GM12875 (cell line): ENCODE measurements around the gene KIF1A.

Source experiments
- H3K4me3 ChIP-seq: one replicate; pipeline ENCODE4 v1.5.1; 2011; ENCODE audit warnings: low read depth, low read length, control low read depth
- TF ChIP-seq, protein P1 (sequence below): IDR thresholded peaks from 2 replicates; pipeline ENCODE4 v1.5.1; 2011; ENCODE audit warnings: low read depth, mild to moderate bottlenecking, control low read depth, inconsistent platforms, low read length, moderate library complexity, borderline replicate concordance; ENCODE audit not compliant: insufficient read depth

KIF1A gene

GRCh38 chr2:240762971-240763370 lies 57.0 kb downstream of the KIF1A start:
- TF ChIP-seq, protein P1, sequence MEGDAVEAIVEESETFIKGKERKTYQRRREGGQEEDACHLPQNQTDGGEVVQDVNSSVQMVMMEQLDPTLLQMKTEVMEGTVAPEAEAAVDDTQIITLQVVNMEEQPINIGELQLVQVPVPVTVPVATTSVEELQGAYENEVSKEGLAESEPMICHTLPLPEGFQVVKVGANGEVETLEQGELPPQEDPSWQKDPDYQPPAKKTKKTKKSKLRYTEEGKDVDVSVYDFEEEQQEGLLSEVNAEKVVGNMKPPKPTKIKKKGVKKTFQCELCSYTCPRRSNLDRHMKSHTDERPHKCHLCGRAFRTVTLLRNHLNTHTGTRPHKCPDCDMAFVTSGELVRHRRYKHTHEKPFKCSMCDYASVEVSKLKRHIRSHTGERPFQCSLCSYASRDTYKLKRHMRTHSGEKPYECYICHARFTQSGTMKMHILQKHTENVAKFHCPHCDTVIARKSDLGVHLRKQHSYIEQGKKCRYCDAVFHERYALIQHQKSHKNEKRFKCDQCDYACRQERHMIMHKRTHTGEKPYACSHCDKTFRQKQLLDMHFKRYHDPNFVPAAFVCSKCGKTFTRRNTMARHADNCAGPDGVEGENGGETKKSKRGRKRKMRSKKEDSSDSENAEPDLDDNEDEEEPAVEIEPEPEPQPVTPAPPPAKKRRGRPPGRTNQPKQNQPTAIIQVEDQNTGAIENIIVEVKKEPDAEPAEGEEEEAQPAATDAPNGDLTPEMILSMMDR, result no peak
- no peak overlapping the region for H3K4me3 ChIP-seq

- TF ChIP-seq, protein P1, result no peak
- H3K4me3 ChIP-seq, result no peak overlapping the region
Measured at GRCh38 chr2:240762249-240762648, 57.8 kb downstream of the KIF1A start.

DNA sequence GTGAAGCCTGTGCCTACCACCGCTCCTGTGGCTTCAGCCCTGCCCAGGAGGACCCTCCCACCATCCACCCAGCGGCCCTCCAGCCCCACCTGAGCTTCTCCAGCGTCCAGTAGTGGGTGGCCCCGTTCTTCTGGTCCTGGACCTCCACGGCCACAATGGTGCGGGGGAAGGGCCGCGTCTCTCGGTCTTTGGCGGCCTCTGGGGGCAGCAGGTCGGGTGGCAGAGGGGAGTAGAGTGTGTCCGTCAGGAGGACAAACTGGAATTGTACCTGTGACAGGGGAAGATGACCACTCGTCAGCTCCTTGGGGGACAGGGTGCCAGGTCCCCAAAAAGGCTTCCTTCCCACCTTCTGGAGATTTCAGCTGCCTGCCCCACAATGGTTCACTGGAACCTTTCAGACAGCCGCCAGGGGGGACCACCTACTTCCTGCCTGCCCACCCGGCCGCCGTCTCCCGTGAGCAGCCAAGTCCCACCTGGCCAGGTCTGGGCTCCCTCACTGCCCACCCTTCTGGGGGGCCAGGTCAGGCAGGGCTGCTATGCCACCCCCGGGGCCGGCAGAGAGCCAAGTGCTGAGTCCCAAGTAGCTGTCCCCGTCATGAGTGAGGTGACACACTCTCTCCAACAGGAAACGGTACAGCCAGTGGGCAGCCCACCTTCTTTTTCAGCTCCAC lies 59.3 kb downstream of the KIF1A start:
- H3K4me3 ChIP-seq, result no peak overlapping the region
- TF ChIP-seq, protein P1, result no peak

GRCh38 chr2:240760121-240760520 lies 59.9 kb downstream of the KIF1A start:
- no peak overlapping the region for H3K4me3 ChIP-seq
- TF ChIP-seq, protein P1, result no peak

DNA sequence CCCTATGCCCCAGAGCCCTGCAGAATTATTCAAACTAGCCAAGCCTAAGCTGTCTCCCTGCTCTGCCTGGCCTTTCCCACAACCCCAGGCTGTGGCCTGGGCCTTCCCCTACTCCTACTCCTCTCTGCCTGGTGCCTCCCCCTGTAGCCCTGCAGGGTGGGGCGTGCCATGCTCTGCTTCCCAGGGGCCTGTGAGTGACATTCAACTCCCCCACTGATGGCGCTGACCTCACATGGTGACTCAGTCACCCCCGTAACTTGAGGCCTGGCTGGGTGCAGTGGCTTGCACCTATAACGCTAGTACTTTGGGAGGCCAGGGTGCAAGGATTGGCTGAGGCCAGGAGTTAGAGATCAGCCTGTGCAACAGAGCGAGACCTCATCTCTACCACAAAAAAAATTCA lies 60.6 kb downstream of the KIF1A start:
- no peak overlapping the region for H3K4me3 ChIP-seq
- TF ChIP-seq, protein P1, result no peak

GRCh38 chr2:240757086-240757614 lies 62.9 kb downstream of the KIF1A start:
- H3K4me3 ChIP-seq, result no peak overlapping the region
- TF ChIP-seq, protein P1, result no peak

DNA sequence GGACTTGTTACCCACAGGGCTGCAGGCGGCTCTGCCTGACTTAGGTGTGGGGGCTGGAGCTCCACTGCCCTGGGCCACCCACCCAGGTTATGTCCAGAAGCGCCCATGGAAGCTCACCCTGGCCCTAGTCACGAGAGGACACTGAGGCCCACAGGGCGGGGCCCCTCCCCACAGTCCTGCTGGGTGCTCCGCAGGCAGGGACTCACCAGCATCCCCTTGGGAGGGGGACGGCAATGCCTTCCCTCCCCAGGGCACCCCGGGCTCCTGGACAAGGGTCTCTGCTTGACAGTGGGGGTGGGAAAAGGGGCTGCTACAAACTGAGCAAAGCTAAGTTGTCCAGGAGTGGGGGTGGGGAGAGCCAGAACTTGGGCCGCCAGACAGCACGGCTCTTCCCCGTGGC lies 67.8 kb downstream of the KIF1A start:
- H3K4me3 ChIP-seq, result no peak overlapping the region
- TF ChIP-seq, protein P1, result no peak
